K562 (cell line): Measurements from ENCODE around the gene TMEM131L. TPM values are rescaled to one million over a fixed set of nuclear protein-coding genes. Genes with fewer than 3 reads are reported as not detected.

ENCODE experiments used
- CBX3 ChIP-seq, 2 experiments: IDR thresholded peaks; 1 replicate in 1 of 2; 2 replicates in 1 of 2; pipeline ENCODE4 v1.6.1; 2012; ENCODE audit warnings: inconsistent platforms in 2 of 2, low read length in 2 of 2, borderline replicate concordance in 1 of 2, control low read depth in 1 of 2
- CREB3 ChIP-seq: fragments of 450-650 bp; conservative IDR thresholded peaks from 2 replicates; pipeline ENCODE4 v1.6.1; 2016; ENCODE audit warnings: missing genetic modification characterization, low read depth, mild to moderate bottlenecking, missing compliant biosample characterization, moderate library complexity
- ELK3 ChIP-seq: fragments of 450-650 bp; formaldehyde crosslinking; IDR thresholded peaks from 2 replicates; pipeline ENCODE4 v1.4.0; 2020; ENCODE audit warnings: mild to moderate bottlenecking
- HMGN3 ChIP-seq: IDR thresholded peaks from 2 replicates; pipeline ENCODE4 v1.6.1; 2011; ENCODE audit warnings: borderline replicate concordance, low read depth, mild to moderate bottlenecking, mixed read lengths, low read length; ENCODE audit not compliant: insufficient read length; ENCODE audit errors: extremely low read depth
- KHSRP ChIP-seq: fragments of 450-650 bp; IDR thresholded peaks from 2 replicates; pipeline ENCODE4 v1.6.1; 2017
- OTX1 ChIP-seq: fragments of 450-650 bp; formaldehyde crosslinking; IDR thresholded peaks from 2 replicates; pipeline ENCODE4 v1.4.0; 2022; ENCODE audit warnings: mild to moderate bottlenecking
- POLR2H ChIP-seq: IDR thresholded peaks from 2 replicates; pipeline ENCODE4 v1.6.1; 2016; ENCODE audit warnings: missing genetic modification characterization, low read depth, mild to moderate bottlenecking, control low read depth, missing compliant biosample characterization, moderate library complexity
- TAL1 ChIP-seq: fragments of 450-650 bp; IDR thresholded peaks from 2 replicates; pipeline ENCODE4 v1.6.1; 2016; ENCODE audit warnings: mild to moderate bottlenecking
- ZFP1 ChIP-seq: fragments of 450-650 bp; formaldehyde crosslinking; IDR thresholded peaks from 2 replicates; pipeline ENCODE4 v1.4.0; 2020; ENCODE audit warnings: mild to moderate bottlenecking, mixed read lengths
- polyA plus RNA-seq, 8 experiments: library from polyadenylated mRNA; depleted of rRNA in 4 of 8; stranded (reverse) in 5 of 8; unstranded in 3 of 8; fragments of >200 nt; fragmentation: Nextera tagmentation in 2 of 8; fragmentation: Illumina TruSeq in 1 of 8; extraction: Ambion mirVana in 2 of 8; extraction: Trizol in 1 of 8; gene quantifications; 2 replicates each; pipeline versions ENCODE4 v1.2.1 to v1.2.3, GENCODE V29; 2011 to 2014; ENCODE audit warnings: inconsistent platforms in 1 of 8, missing spikeins in 1 of 8
- total RNA-seq, 7 experiments: library from RNA; depleted of rRNA in 6 of 7; stranded (reverse); fragments of >200 nt in 6 of 7; fragmentation: Illumina TruSeq in 2 of 7; extraction: Trizol in 2 of 7; gene quantifications; 2 replicates each; pipeline versions ENCODE4 v1.2.1 to v1.2.3, GENCODE V29; 2011 to 2021; ENCODE audit warnings: low replicate concordance in 1 of 7
- TF ChIP-seq, protein P1 (sequence below), 2 experiments: fragments of 450-650 bp in 1 of 2; sonication (generic) in 1 of 2; formaldehyde crosslinking in 1 of 2; IDR thresholded peaks; 2 replicates each; pipeline versions ENCODE4 v1.7.1 to v1.9.0; 2016 to 2022; ENCODE audit warnings: inconsistent platforms in 1 of 2, mild to moderate bottlenecking in 1 of 2, missing genetic modification reagents in 1 of 2
- TF ChIP-seq, protein P2 (sequence below): IDR thresholded peaks from 2 replicates; pipeline ENCODE4 v1.6.1; 2012; ENCODE audit warnings: low read depth, low read length, improper control_type of control experiment, borderline replicate concordance

Gene TMEM131L
- total and polyA plus RNA-seq, 9 of the 15 experiments (the other 6 are each of a cell fraction or from before 2014, with no cell fraction given): 1.2 to 20.8 (median 12.9) TPM

DNA sequence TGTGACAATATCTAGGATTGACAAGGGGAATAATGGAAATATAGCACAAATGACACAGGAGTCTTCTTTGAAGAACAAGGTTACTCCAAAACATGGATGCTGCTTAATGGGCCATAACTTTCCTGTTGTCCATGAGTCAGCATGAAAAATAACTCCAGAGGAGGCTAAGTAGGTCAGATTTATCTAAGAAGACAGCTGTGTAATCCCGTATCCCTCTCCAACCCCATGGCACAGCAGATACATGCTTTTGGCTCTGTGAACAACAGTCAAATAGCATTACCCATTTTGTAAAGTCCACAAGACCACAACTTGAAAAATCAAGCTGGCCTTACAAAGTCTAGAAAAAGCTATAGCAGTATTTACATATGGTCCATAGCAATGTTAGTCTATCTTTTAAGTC lies 2.1 kb upstream of the TMEM131L start (continued):
- no peak for TF ChIP-seq KHSRP
- TF ChIP-seq POLR2H (tag): no peak
- TF ChIP-seq OTX1 (CRISPR knock-in tag): no peak
- TF ChIP-seq, protein P1, sequence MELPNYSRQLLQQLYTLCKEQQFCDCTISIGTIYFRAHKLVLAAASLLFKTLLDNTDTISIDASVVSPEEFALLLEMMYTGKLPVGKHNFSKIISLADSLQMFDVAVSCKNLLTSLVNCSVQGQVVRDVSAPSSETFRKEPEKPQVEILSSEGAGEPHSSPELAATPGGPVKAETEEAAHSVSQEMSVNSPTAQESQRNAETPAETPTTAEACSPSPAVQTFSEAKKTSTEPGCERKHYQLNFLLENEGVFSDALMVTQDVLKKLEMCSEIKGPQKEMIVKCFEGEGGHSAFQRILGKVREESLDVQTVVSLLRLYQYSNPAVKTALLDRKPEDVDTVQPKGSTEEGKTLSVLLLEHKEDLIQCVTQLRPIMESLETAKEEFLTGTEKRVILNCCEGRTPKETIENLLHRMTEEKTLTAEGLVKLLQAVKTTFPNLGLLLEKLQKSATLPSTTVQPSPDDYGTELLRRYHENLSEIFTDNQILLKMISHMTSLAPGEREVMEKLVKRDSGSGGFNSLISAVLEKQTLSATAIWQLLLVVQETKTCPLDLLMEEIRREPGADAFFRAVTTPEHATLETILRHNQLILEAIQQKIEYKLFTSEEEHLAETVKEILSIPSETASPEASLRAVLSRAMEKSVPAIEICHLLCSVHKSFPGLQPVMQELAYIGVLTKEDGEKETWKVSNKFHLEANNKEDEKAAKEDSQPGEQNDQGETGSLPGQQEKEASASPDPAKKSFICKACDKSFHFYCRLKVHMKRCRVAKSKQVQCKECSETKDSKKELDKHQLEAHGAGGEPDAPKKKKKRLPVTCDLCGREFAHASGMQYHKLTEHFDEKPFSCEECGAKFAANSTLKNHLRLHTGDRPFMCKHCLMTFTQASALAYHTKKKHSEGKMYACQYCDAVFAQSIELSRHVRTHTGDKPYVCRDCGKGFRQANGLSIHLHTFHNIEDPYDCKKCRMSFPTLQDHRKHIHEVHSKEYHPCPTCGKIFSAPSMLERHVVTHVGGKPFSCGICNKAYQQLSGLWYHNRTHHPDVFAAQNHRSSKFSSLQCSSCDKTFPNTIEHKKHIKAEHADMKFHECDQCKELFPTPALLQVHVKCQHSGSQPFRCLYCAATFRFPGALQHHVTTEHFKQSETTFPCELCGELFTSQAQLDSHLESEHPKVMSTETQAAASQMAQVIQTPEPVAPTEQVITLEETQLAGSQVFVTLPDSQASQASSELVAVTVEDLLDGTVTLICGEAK (IDR thresholded peaks at IDR 0.05): 0 out of 2 replicates have a peak, but pooled peaks have one; percentile 14
- TF ChIP-seq, protein P1 (CRISPR knock-in tag; IDR thresholded peaks at IDR 0.05): no peak
- peak; percentile 44 for TF ChIP-seq HMGN3
- TF ChIP-seq CBX3 (IDR thresholded peaks at IDR 0.05; ENCODE audit: borderline replicate concordance in 1 of 2, low read length in 2 of 2): peak in 1 of 2 experiments; percentile 78; a peak in 1 of 3 replicates
- TF ChIP-seq, protein P2, sequence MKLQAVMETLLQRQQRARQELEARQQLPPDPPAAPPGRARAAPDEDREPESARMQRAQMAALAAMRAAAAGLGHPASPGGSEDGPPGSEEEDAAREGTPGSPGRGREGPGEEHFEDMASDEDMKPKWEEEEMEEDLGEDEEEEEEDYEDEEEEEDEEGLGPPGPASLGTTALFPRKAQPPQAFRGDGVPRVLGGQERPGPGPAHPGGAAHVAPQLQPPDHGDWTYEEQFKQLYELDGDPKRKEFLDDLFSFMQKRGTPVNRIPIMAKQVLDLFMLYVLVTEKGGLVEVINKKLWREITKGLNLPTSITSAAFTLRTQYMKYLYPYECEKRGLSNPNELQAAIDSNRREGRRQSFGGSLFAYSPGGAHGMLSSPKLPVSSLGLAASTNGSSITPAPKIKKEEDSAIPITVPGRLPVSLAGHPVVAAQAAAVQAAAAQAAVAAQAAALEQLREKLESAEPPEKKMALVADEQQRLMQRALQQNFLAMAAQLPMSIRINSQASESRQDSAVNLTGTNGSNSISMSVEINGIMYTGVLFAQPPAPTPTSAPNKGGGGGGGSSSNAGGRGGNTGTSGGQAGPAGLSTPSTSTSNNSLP: 0 out of 2 replicates have a peak, but pooled peaks have one; percentile 61
- TF ChIP-seq ELK3 (CRISPR knock-in tag): no peak
- no peak for TF ChIP-seq ZFP1 (CRISPR knock-in tag)
- TF ChIP-seq CREB3 (tag): no peak
- peak; percentile 90 for TF ChIP-seq TAL1
